ENCODE results near the gene TRIO. TPM values are rescaled to one million over a fixed set of nuclear protein-coding genes. Genes with fewer than 3 reads are reported as not detected.

Gene TRIO
- total RNA-seq, 1 experiment from 2014 or later: 106 TPM

DNA sequence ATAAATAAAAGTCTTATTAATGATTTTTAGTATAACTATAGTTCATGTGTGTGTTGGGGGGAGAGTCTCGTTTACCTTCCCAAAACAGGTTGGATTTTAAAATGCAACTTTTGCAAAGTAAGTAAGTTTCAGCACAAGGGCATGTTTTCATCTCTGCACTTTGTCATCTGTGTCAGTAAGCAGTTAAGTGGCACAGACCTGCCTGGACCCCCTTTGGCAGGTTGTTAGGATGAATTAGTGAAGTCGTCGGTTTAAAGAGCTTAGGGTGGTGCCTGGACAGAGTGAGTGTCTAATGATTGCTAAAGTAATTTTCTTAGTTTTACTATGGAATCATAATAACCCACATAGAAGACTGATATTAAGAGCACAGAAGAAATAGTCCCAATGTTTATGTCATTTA lies 74.9 kb downstream of the TRIO start:
- no peak for DNase-seq (ENCODE audit: extremely low read depth, low read depth)

DNA sequence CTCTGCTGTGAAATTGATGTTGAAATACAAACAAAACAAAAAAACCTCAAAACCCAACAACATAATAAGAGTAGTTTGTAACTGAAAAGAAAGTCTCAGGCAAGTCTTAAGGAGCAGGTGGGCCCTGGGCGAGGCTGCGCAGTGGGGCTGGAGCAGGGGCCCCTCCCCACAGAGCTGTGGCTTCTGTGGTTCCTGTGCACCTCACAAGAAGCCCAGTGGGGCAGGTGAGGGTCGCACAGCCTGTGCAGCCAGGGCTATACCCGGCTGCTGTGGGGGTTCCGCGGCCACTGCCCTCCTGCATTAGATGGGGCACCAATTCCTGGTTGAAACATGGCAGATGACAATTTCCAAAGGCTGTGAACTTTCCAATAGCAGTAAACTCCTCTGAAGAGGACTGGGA lies 75.3 kb downstream of the TRIO start:
- no peak for DNase-seq (ENCODE audit: extremely low read depth, low read depth)

DNA sequence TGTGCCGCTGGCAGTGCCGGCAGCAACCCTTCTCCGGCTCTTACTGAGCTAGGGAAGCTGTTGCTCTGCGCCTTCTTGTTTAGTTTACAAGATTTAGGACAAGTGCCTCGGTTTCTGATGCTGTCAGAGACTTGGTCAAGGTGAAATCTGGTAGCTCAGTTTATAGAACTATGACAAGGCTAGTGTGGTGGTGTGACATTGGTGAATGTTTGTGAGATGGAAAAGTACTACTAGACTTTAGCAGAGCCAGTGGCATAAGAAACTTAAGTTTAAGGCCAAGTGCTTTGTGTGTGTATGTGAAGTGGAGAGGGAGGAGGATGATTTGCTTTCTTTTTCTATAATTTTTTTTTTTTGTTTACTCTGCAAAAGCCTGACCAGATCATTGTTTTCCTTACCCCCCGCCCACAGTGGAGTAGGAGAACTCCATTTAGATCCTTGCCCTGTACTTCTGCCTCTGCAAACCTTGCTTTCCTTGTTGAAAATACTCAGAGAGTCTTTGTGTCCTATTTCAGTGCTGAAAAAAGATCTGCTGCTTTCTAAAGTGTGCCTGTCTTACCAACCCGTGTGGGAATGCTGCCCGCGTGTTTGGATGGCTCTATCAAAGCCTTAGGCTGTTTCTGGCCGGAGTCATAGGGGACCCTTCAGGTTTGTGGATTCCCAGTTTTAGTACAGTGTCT lies 75.9 kb downstream of the TRIO start:
- DNase-seq (ENCODE audit: extremely low read depth, low read depth): no peak

DNA sequence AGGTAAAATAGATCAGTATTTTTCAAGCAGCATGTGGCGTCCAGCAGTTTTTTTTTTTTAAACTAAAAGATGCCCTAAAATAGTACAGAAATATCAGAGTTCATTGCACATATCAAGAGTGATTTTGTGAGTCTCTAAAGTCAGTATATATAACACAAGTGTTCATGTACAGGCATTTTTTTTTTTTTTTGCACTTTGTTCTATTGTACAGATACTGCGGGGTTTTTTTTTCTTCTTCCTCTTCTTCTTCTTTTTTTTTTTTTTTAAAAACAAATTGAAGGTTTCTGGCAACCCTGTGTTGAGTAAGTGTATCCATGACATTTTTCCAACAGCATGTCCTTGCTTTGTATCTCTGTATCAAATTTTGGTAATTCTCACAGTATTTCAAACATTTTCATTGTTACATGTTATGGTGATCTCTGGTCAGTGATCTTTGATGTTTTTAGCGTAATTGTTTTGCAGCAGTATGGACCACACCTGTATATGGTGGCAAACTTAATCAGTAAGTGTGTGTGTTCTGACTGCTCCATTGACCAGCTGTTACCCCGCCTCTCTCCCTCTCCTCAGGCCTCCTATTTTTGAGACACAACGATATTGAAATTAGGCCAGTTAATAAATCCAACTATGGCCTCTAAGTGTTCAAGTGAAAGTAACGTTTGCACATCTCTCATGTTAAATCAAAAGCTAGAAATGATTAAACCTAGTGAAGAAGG lies 76.8 kb downstream of the TRIO start:
- DNase-seq (ENCODE audit: extremely low read depth, low read depth): no peak

DNA sequence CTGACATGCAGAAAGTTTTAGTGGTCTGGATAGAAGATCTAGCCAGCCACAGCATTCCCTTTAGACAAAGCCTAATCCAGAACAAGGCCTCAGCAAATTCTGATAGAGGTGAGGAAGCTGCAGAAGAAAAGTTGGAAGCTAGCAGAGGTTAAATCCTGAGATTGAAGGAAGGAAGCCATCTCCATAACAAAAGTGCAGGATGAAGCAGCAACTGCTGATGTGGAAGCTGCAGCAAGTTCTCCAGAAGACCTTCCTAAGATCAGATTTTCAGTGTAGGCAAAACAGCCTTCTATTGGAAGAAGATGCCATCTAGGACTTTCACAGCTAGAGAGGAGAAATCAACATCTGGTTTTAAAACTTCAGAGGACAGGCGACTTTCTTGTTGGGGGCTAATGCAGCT lies 77.5 kb downstream of the TRIO start:
- DNase-seq (ENCODE audit: extremely low read depth, low read depth): no peak

DNA sequence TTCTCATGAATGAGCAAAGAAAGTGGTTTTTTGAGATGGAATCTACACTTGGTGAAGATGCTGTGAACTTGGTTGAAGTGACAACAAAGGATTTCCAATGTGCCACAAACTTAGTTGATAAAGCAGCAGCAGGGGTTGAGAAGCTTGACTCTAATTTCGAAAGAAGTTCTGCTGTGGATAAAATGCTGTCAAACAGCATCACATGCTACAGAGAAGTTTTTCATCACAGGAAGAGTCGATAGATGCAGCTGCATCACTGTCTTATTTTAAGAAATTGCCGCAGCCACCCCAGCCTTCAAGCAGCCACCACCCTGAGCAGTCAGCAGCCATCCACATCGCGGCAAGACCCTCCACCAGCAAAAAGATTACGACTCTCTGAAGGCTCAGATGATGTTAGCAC lies 78.6 kb downstream of the TRIO start:
- no peak for DNase-seq (ENCODE audit: extremely low read depth, low read depth)

DNA sequence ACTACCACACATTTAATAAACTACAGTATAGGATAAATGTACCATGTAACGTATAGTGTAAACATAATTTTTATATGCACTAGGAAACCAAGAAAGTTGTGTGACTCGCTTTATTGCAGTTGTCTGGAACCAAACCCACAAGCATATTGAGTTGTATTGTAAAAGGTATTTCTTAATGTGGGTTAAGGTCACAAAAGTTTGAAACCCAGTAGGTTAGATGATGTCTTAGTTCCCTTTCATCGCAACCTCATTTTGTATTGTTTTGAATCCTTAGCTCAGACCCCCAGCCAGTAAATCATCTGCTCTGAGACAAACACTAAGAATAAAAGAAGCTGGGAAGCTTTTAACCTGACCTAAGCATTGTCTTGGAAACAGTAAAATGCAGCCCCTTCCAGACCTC lies 79.1 kb downstream of the TRIO start:
- no peak for DNase-seq (ENCODE audit: extremely low read depth, low read depth)

DNA sequence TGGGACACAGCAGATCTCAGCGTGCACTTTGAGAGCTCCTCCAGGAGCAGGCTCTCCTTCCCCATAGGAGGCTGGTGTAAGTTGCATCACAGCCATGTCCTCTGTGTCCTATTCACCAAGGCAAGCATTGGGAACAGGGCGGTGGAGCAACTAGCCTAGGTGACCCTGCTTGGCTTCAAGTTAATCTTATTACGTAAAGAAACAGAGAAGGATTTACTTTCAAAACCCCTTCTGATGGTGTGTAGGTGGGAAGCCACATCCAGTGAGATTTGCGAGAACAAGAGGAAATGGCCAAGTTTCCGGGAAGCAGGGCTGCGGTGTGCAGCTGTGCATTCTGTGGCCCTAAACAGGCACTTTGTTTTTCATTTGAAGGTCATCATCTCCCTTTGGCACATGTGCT lies 80.2 kb downstream of the TRIO start:
- DNase-seq (ENCODE audit: extremely low read depth, low read depth): no peak

DNA sequence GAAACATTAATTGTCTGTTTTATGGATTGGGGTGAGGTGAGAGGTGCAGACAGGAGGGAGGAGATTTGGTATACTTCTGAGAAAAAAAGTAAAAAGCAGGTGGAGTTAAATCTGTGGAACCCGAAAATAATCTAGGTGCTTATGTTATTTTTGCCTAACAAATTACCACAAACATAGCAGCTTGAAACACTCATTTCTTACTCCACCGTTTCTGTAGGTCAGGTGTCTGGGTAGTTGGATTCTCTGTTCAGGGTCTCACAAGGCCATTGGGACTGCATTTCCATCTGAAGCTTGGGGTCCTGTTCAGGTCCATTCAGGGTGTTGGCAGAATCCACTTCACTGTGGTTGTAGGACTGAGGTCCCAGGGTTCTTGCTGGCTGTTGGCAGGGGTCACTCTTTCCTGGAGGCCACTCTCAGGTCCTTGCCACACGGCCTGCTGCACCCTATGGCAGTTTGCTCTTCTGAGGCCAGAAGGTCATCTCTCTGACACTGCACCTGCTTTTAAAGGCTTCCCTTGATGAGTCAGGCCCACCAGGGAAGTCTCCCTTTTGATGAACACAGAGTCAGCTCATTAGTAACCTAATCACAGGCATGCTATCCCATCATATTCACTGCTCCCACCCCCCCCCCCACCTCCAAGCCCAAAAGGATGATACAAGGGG lies 82.2 kb downstream of the TRIO start:
- DNase-seq (ENCODE audit: extremely low read depth, low read depth): no peak

DNA sequence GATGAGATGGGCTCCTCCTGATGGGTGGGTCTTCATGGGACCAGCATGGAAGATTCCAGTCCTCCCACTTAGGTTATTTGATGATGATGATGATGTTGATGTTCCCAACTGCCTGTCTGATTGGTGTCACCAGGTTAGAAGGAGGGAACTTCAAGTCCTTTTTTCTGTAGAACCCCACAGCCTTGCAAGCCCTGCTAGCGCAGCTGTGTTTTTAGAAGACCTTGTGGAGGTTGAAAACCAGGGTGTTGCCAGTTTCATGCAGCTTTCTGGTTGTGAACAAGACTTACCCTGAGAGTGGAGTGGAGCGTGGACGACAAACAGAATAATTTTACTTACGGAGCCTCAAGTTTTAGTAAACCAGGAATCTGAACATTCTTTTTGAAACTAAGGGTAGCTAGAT lies 83.0 kb downstream of the TRIO start:
- no peak for DNase-seq (ENCODE audit: extremely low read depth, low read depth)

DNA sequence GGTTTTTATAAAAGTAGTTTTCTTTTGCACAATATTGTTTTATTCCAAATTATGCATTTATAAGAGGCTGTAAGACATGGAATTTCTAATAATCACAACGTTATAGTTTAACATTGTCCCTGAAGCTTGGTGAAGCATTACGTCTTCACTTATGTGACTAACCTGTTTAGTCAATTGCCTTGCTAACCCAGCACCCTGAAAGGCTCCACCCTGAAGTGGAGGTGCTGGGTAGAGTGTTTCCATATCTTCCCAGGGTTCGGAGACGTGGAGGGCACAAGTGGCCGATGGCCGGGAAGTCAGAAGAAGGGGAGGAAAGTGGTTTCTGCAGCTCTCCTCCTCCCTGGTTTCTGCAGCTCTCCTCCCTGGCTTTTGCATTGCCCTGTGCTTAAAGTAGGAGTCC lies 83.4 kb downstream of the TRIO start:
- no peak for DNase-seq (ENCODE audit: extremely low read depth, low read depth)

DNA sequence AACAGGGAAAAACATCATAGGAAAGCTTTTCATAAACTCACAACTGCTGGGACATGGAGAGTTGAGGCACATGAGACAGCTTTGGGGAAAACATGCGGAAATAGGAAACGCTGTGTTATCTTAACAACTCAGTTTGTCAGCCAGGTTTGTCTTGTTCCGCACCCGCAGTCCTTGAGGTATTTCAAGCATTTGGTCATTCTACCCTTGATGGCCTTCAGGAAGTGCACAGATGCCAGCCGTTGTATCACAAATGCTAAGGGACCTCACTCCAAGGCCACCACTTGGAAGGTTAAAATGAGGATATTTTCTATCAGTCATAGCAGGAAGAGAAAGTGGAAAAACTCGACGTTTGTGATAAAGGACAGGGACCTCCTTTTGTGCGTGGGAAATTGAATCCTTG lies 83.8 kb downstream of the TRIO start:
- no peak for DNase-seq (ENCODE audit: extremely low read depth, low read depth)

DNA sequence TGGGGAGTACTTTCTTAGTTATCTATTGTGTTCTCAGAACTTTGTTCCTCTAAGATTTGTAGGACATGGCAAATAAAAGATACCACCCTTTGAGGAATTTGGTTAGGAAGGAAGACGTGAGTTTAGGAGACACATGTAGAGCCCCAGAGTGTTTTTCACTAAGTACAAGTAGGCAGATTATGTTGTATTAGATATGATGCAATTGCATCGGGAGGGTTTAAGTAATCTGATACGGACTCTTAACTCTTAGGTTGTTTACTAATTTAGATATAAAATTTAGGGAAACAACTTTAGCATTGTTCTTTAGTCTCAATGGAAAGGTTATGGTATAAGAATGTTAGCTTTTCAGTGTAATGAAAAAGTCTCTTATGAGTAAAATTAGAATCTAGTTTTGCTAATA lies 84.4 kb downstream of the TRIO start:
- DNase-seq (ENCODE audit: extremely low read depth, low read depth): no peak

DNA sequence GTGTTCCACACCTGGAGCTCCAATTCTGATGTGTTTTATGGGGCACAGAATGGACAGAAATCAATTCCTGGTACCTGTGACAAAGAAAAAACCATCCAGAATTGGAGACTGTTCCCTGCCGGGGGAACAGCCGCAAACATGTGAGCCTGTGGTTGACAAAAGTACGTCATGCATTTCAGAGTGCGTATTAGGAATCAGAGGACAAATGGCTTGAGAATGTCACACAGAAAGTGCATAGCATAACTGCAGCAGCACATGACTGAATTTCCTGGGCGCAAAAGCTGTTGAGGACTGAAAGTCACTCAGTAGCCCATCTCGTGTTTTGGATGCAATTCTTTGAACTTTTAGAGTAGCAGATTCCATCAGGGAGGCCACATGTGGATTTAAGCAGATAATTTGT lies 85.1 kb downstream of the TRIO start:
- DNase-seq (ENCODE audit: extremely low read depth, low read depth): no peak

DNA sequence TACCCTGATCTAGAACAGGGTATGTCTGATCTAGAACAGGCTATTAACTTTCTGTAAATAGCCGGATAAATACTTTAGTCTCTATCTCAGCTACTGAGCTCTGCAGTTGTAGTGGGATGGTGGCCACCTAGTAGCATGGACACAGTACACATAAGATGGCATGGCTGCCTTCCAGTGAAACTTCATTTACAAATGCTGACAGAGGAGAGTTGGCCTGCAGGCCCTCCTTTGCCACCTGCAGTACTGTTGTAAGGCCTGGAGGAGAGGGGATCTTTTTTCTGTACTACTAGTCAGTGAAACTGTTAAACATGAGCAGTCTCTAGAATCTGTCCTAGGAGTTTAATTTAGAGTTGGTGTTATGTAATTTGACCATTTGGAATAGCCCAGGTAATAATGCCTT lies 86.0 kb downstream of the TRIO start:
- no peak for DNase-seq (ENCODE audit: extremely low read depth, low read depth)

DNA sequence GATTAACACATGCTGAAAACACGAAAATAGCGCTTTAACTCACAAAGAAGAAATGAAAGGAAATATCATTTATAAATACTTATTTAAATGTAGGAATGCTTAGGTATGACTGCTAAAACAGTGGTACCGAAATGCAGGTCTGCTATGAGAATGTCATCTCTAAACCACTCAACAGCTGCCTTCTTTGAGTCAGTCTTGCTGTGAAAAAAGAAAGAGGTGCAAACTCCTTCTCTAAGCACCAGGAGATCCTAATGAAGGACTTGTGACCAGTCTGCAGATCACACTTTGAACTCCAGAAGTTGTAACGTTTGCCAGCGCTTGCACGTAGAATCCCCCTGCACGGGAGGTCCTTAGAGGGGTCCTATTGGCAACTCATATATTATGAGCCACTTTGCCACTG lies 86.6 kb downstream of the TRIO start:
- no peak for DNase-seq (ENCODE audit: extremely low read depth, low read depth)

DNA sequence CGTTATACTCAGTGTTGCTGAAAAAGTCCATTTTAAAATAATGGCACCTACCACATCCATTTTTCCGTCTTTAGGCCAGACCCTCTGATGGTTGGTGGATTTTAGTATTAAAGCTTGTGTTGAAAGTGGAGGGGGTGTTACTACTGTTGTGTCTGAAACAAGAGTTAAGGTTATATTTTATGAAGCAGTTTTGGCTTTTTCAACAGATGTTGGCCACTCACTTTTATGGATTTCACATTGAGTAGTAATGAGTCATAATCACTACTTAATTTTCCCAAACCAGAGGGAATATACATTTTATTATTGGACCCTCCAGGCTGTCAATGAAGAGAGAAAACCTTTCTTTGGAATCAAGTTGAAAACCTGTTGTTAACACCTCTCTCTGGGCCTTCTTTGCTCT lies 88.0 kb downstream of the TRIO start:
- no peak for DNase-seq (ENCODE audit: extremely low read depth, low read depth)

DNA sequence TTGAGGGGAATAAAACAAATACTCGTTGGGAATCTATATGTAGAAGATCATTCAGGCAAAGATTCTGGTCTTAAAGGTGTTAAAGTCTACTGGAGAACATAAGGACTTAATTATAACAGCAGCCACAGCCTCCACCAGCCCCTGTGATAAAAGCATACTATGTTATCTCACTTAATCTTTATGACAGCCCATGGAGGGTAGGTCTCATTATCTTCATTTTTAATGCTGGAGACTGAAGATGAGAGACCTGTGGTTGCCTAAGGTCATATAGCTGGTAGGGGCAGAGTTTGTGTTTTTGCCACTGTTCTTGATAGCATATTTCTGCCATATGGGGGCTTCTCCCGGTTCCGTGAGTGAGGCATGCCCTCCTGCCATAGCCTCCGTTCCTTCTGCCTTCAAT lies 88.7 kb downstream of the TRIO start:
- no peak for DNase-seq (ENCODE audit: extremely low read depth, low read depth)

DNA sequence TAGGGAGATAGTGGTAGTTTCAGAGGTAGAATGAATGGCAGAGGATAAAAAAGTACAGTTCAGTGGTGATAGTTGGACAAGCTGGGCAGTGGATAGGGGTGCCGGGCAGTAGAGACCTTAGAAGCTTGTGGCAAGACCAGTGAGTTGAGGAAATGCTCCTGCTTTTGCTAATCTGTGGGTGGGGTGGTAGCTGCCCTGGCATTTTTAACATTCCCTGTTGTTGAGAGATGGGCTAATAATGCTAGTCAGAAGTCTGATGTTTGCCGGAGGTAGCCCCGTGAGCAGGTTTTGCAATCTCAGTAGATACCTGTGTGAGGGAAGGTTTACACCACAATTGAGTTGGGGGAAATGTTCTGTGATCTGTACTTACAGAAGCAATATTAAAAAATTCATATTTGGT lies 91.1 kb downstream of the TRIO start:
- no peak for DNase-seq (ENCODE audit: extremely low read depth, low read depth)

DNA sequence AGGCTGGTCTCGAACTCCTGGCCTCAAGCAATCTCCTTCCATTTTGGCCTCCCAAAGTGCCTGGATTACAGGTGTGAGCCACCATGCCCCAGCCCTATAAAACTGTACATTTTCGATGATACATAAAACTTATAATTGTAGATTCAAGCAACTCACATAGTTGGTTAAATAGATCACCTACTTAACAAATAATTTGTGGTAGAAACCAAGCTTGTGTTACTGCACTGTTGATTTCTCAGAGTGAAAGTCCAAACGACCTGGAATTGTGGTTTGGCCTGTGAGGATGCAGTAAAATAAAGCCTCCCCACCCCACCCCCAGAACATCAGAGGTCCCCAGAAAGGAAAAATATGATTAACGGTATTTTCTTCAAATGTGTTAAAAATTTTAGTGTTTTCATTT lies 92.7 kb downstream of the TRIO start:
- DNase-seq (ENCODE audit: extremely low read depth, low read depth): no peak

DNA sequence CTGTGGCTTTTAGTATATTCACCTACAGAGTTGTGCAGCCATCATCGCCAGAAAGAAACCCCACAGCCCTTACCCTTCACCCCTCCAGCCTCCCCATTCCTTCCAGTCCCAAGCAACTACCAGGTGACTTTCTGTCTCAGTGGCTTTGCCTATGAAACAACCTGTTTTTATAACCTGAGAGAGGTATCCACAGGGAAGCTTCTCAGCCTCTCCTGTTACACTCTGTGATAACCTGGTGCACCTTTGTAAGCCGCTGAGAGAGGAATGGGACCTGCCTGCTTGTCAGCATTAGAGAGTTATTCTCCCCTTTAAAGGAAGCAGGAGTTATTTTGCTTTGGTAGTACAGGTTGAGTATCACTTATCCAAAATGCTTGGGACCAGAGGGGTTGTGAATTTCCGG lies 93.6 kb downstream of the TRIO start:
- no peak for DNase-seq (ENCODE audit: extremely low read depth, low read depth)

Data from NCI-H460 (cell line).